Placental pericyte (primary cell): ENCODE data around the gene TP53TG3F. TPM values are rescaled to one million over a fixed set of nuclear protein-coding genes. Genes with fewer than 3 reads are reported as not detected.

Experiments used
- small RNA-seq: library from RNA; depleted of rRNA; stranded (forward); fragments of <200 nt; gene quantifications from one replicate; pipeline ENCODE3, GENCODE V24; 2012; ENCODE audit warnings: low replicate concordance
- total RNA-seq: library from RNA; depleted of rRNA; stranded (reverse); fragments of >200 nt; gene quantifications from 2 replicates; pipeline ENCODE4 v1.2.3, GENCODE V29; 2012

Gene TP53TG3F
- total RNA-seq: 0.14 and 0.22 TPM in 2 replicates

GRCh38 chr16:33459312-33459711 is at the start of gene TP53TG3F:
TSS of gene TP53TG3F (plus strand) at chr16:33459612. CDS start at chr16:33459680, 68 bp downstream.

Small RNA genes lying within 50 kb of the gene (small RNA-seq; reads per million reads assigned to genes)
- gene AC136944.5: not detected
- not detected for gene AC136944.6

Other genes starting within 250 kb of the TP53TG3F start
- gene TP53TG3E, start 155.3 kb upstream of the TP53TG3F start, total RNA-seq: not detected in 2 replicates
- gene TP53TG3B, start 98.8 kb upstream of the TP53TG3F start, total RNA-seq: 0.44 TPM in 1 of 2 replicates, not detected in the other